NCI-H2171 (cell line): ENCODE measurements around the gene PADI6.

Source experiments
- DNase-seq: peaks from one replicate; lab custom pipeline; 2025; lab: John Stamatoyannopoulos, UW

PADI6 gene

DNA sequence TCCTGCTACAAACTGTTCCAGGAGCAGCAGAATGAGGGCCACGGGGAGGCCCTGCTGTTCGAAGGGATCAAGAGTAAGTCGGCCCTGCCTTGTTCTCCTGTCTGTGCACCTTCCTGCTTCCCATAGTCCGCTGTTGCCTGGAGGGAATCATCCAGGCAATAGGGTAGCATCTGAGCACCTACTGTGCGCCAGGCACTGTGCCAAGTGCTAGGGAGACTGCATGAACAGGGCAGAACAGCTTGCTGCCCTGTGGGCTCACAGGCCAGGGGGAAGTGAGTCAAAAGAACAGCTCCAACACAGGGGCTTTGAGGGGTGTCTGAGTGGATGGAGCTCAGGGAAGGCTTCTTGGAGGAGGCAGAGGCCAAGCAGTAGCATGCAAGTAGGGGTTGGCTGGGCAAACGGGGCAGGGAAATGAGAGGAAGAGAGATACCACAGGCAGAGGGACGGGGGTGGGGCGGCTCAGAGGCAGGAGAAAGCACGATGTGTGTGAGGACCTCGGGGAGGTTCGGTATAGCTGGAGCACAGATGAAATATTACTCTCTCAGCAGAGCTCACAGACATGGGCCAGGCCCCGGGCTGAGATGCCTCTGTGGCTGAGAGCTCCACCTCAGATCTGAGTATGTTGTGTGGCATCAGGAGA is 15.5 kb upstream of the PADI6 start:
- DNase-seq = no peak

DNA sequence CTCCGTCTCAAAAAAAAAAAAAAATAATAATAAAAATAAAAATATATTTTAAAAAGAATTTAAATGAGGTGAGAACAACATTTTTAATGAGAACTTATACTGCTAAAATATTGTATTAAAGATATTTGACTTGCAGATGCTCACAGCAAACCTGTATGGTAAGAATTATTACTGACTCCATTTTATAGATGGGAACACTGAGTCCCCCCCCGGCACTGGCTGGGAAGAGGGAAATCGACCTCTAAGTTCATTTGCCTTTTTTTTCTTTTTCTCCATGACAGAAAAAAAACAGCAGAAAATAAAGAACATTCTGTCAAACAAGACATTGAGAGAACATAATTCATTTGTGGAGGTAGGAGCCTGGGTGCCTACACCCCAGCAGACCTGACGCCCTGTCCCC is 13.4 kb upstream of the PADI6 start:
- DNase-seq = no peak

GRCh38 chr1:17359031-17359430 is 13.0 kb upstream of the PADI6 start:
- DNase-seq = no peak

DNA sequence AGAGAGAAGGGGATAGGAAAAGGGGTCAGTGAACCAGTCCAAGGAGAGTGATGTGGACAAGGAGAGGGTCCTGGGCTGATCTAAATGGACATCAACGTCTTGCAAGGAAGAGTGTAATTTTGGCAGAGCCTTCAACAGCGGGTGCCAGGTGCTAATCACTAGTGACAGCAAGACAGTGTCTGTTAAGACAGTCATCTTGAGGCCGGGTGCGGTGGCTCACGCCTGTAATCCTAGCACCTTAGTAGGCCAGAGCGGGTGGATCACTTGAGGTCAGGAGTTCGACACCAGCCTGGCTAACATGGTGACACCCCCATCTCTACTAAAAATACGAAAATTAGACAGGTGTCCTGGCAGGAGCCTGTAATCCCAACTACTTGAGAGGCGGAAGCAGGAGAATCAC is 12.2 kb upstream of the PADI6 start:
- no peak for DNase-seq

DNA sequence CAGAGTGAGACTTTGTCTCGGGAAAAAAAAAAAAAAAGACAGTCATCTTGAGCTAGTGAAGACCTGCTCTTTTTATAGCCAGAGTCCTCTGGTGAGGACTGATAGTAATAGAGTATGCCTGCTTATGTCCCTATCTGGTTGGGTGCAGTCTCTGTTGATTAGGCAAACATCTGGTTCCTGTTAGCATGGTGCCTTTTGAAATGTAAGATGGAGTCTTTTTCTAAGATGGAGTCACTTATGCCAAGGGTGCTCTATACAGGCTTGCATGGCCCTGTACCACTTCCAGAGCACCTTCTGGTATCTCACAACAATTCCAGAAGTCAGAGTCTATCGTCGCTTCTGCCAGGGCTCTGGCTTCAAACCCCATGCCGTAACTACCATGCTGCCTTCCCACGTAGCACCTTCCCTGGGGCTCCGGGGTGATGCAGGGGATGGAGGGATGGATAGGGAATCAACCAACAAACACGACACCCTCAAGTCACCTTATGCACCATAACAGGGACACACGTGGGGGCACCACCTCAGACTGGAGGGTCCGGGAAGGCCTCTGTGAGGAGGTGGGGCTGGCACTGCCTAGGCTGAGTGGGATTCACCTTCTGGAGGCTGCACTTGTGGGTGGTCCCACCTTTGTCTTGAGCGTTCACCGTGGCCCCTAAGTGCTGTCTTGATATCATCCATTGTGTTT is 11.6 kb upstream of the PADI6 start:
- no peak for DNase-seq

- DNase-seq = no peak
These were observed 10.3 kb upstream of the PADI6 start for GRCh38 chr1:17361687-17362086.

- DNase-seq = no peak
These were observed 8.6 kb upstream of the PADI6 start for GRCh38 chr1:17363351-17363750.

GRCh38 chr1:17363771-17364170 is 8.2 kb upstream of the PADI6 start:
- no peak for DNase-seq

DNA sequence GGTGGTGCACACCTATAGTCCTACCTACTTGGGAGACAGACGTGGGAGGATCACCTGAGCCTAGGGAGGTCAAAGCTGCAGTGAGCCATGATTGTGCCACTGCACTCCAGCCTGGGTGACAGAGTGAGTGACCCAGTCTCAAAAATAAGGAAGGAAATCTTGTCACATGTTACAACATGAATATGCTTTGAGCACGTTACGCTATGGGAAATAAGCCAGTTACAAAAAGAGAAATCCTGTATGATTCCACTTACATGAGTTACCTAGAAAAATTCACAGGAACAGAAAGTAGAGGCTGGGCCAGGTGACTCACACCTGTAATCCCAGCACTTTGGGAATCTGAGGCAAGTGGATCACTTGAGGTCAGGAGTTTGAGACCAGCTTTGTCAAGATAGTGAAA is 6.7 kb upstream of the PADI6 start:
- DNase-seq = no peak

DNA sequence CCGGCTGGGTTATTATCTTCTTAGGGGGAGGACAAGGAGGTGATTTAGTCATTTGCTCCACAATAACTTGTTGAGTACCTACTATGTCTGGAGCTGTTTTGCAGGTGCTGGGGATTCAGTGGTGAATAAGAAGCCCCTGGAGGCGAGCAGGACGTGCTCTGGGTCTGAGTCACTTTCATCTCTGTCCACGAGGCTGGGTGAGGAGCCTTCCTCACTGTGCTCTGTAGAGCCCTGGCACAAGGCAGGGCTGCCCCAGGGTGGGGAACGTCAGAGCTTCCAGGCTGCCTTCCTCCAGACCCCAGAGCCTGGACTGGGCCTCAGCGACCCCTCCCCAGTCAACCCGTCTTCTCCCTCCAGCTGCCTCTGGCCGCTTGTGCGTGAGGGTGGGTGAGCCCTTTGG is 2.5 kb upstream of the PADI6 start:
- DNase-seq = no peak

GRCh38 chr1:17370618-17371017 is 1.4 kb upstream of the PADI6 start:
- DNase-seq = no peak

DNA sequence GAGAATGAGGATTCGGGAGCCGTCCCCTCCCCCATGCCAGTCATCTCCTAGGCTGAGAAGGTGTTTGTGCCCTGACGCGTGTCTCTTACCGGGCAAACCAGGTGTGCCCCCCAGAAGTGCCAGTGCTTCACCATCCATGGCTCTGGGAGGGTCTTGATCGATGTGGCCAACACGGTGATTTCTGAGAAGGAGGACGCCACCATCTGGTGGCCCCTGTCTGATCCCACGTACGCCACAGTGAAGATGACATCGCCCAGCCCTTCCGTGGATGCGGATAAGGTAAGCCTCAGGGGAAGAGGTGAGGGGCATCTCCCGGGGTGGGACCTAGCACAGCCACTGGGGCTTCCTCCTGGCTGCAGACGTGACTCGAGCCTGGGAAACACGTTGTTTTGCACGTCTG is 959 bp downstream of the PADI6 start:
- no peak for DNase-seq

GRCh38 chr1:17375651-17376050 is 3.7 kb downstream of the PADI6 start:
- DNase-seq = no peak

GRCh38 chr1:17377325-17377953 is 5.4 kb downstream of the PADI6 start:
- no peak for DNase-seq

- no peak for DNase-seq
These were observed 9.2 kb downstream of the PADI6 start for GRCh38 chr1:17381161-17381560.

DNA sequence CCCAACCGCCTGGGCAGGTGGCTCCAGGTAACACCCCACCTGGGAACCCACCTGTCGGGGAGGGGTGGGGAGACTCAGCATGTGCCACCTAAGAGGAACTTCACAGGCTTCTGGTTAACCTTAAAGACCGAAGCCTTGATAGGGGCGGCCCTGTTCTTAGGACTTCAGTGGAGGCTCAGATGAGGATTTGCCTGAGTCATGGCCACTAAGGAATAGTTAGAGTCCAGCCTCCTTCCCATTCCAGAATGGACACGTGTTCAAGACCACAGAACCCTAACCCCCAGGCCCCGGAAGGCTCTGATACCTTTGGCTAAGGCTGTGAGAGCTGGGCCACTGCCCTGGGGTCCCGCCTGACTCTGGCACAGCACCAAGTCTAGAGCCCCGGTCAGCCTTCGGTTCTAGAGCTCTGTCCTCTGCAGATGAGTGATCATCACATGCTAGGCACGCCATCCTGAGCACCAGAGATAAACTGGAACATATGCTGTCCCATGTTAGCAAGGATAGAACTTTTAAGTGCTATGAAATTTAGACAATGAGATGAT is 20.3 kb downstream of the PADI6 start:
- no peak for DNase-seq

- no peak for DNase-seq
These were observed 21.2 kb downstream of the PADI6 start for GRCh38 chr1:17393230-17393629.

DNA sequence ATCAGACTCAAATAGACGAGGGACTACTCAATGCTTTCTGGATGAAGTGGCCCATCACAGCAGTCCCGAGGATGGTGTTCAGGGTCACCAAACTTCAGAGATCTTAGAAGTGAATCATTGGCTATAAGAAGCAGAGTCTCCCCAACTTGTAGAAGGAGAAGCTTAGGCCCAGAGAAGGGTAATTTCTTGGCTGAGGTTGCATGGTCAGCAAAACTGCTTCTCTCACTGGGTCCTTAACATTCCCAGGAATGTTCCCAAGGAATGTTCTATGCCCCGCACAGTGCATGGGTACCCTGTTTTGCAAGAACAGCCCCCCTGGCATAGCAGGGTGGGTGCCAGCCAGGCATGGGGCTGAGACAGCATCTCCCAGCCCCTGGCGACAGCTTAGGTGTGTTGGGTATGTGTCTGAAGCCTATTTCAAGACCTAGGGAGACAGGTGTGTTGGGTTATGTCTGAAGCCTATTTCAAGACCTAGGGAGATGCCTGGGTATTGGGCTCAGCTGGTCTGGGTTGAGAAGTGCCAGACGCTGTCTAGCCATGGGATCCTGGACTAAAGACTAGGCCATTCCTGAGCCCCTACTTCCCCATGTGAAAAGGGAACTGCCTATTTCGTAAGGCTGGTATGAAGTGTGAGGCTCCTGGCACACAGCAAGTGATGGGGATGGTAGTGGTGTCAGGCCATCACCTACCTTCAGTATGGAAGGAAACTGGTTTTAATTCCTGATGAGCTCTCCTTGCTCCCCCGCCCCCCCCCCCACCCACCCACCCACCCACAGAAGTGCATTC is 26.1 kb downstream of the PADI6 start:
- DNase-seq = no peak

GRCh38 chr1:17400725-17401341 is 28.8 kb downstream of the PADI6 start:
- no peak for DNase-seq

DNA sequence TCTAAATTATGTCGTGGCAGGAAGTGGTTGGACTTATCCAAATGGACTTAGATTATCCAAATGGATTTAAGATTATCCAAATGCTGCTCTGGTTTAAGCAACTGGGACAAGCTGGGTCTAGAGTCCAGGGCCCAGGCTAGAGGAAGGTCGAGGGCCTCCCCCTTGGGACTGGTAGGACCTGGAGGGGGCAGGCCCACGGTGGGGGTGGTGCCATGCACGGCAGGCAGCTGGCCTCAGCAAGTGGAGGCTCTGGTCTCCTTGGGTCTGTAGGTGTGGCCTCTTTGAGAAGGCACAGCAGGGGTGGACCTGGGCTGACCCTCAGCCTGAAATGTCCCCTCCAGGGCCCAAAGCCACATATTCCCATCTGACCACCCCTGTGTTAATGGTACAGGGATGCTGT is 29.8 kb downstream of the PADI6 start:
- no peak for DNase-seq

DNA sequence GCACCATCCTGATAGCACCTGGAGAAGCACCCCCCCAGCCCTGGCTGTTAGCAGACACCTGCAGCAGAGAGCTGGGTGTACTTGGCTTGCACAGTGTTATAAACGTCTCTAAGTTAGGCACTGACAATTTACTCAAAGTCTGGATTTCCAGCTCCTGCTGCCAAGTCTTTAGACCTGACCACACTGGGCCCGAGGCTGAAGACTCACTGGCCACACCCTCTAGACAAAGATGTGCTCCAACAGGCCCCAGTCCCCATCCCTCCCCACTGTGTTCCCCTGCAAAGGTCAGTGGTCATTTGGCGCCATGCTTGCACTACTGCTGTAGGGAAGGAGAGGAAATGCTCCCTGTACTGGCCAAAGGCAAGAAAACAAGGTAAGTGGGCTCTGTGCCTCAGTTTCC is 31.1 kb downstream of the PADI6 start:
- DNase-seq = no peak

DNA sequence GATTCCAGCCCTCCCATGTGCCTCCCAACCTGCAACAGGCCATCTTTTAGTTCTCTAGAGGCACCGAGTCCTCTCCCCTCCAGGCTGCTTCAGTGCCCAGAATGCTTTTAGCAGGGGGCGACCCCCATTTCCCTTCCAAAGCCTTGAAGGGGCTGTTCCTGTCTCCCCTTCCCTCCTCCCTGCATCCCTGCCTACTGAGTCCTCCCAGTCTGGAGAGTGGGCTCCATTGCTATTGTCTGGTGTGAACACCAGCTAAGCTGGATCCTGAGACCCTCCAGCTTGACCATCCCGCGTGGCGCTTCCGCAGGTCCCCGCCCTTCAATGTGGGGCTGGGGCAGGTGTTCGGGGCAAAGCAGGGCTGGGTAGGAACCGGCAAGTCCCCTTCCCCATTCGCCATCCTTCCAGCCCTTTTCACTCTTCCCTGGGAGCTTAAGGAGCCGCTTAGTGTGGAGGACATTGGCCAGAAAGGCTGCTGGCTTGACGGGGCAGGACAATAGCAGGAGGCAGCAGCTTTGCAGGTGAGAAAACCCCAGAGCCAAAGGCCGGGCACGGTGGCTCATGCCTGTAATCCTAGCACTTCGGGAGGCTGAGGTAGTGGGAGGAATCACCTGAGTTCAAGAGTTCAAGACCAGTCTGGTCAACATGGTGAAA is 32.2 kb downstream of the PADI6 start:
- DNase-seq = no peak
